HG03103 (cell line): ENCODE data around the gene ZNF341.
"Not testable (repeated sequence)": the region's sequence is repeated elsewhere in the genome, so short reads cannot be mapped to it uniquely, and the experiment has no call there.

Experiments used
- ATAC-seq: cut with Tn5 transposase; IDR thresholded peaks from one replicate; pipeline ENCODE4 v1.9.1; 2021; ENCODE audit warnings: low read depth; ENCODE audit not compliant: unreplicated experiment

Gene ZNF341

GRCh38 chr20:33731693-33732165 is at the start of gene ZNF341:
TSS of gene ZNF341 (plus strand) at chr20:33731996. CDS start at chr20:33732022, 26 bp downstream.
- ATAC-seq, result peak; percentile 68

- ATAC-seq, result no peak
These were observed 47.1 kb upstream of the ZNF341 start for GRCh38 chr20:33684533-33685327.

- peak; percentile 27 for ATAC-seq
These were observed 46.3 kb upstream of the ZNF341 start for GRCh38 chr20:33685328-33686099.

GRCh38 chr20:33686100-33686983 is 45.5 kb upstream of the ZNF341 start, which contains the start of gene E2F1:
TSS of gene E2F1 (minus strand) at chr20:33686385. CDS start at chr20:33686264, 121 bp downstream.
- ATAC-seq, result peak; percentile 63

- no peak for ATAC-seq
These were observed 44.8 kb upstream of the ZNF341 start for GRCh38 chr20:33686984-33687366.

GRCh38 chr20:33687370-33687915 is 44.4 kb upstream of the ZNF341 start:
- ATAC-seq, result no peak

- ATAC-seq, result no peak
These were observed 43.5 kb upstream of the ZNF341 start for GRCh38 chr20:33687993-33688937.

- ATAC-seq, result no peak
These were observed 42.8 kb upstream of the ZNF341 start for GRCh38 chr20:33688938-33689424.

- no peak for ATAC-seq
These were observed 42.3 kb upstream of the ZNF341 start for GRCh38 chr20:33689493-33689892.

GRCh38 chr20:33689973-33690372 is 41.8 kb upstream of the ZNF341 start:
- no peak for ATAC-seq

- ATAC-seq, result no peak
These were observed 38.5 kb upstream of the ZNF341 start for GRCh38 chr20:33693289-33693688.

- ATAC-seq, result no peak
These were observed 37.8 kb upstream of the ZNF341 start for GRCh38 chr20:33693741-33694638.

GRCh38 chr20:33694639-33695012 is 37.2 kb upstream of the ZNF341 start:
- ATAC-seq, result no peak

- ATAC-seq, result no peak
These were observed 35.3 kb upstream of the ZNF341 start for GRCh38 chr20:33696448-33696847.

GRCh38 chr20:33697129-33697528 is 34.7 kb upstream of the ZNF341 start:
- no peak for ATAC-seq

GRCh38 chr20:33698966-33699365 is 32.8 kb upstream of the ZNF341 start:
- not testable (repeated sequence) for ATAC-seq

- ATAC-seq, result not testable (repeated sequence)
These were observed 30.9 kb upstream of the ZNF341 start for GRCh38 chr20:33700696-33701441.
